ENCODE data around the gene CINP. TPM values are rescaled to one million over a fixed set of nuclear protein-coding genes. Genes with fewer than 3 reads are reported as not detected.

The CINP gene
- total and polyA plus RNA-seq, 2 of the 13 experiments (the other 11 are each of a cell fraction or from before 2014, with no cell fraction given), result 32.8 to 42.8 TPM

- Histone ChIP-seq H3K9ac (ENCODE audit: insufficient read depth, low read depth, low read length) (no peak overlapping the region), H3K27me3 (ENCODE audit: control insufficient read depth in 1 of 2, insufficient read depth in 2 of 2, low read length in 2 of 2) (no peaks in the 10 kb centered on the region), H3K36me3 (replicated peaks in 1 of 2; ENCODE audit: control insufficient read depth in 1 of 2, insufficient read depth in 2 of 2, low read length in 2 of 2) (no peaks in the 10 kb centered on the region), H3K27ac (ENCODE audit: extremely low read length, insufficient read depth, low read length) (no peak overlapping the region), H3K4me2 (ENCODE audit: low read depth, low read length) (no peak overlapping the region), H2AFZ (ENCODE audit: low read length) (no peak overlapping the region), H3K4me3 (replicated peaks in 1 of 3; ENCODE audit: insufficient read depth in 1 of 3, low read depth in 2 of 3, low read length in 3 of 3) (no peak overlapping the region), H4K20me1 (ENCODE audit: insufficient read depth, low read length) (no peaks in the 10 kb centered on the region), H3K79me2 (ENCODE audit: insufficient read depth, low read length) (no peaks in the 10 kb centered on the region), H3K4me1 (ENCODE audit: insufficient read depth, low read length) (peaks cover 21% of the 10 kb centered on the region), H3K9me3 (ENCODE audit: low read length) (no peaks in the 10 kb centered on the region)
- no peak for DNase-seq (ENCODE audit: low spot score)
- TF ChIP-seq POLR2A (IDR thresholded peaks at IDR 0.05; ENCODE audit: insufficient read depth in 1 of 2, low read depth in 2 of 2, low read length in 2 of 2), result no peak
- no peak for TF ChIP-seq ZFP62 (CRISPR knock-in tag; IDR thresholded peaks at IDR 0.05)
- no peak for TF ChIP-seq CREB1 (IDR thresholded peaks at IDR 0.05)
- TF ChIP-seq CREB1 (CRISPR knock-in tag; IDR thresholded peaks at IDR 0.05), result no peak
- TF ChIP-seq ZNF432 (CRISPR knock-in tag; IDR thresholded peaks at IDR 0.05; ENCODE audit: borderline replicate concordance), result no peak
- TF ChIP-seq, protein P1, sequence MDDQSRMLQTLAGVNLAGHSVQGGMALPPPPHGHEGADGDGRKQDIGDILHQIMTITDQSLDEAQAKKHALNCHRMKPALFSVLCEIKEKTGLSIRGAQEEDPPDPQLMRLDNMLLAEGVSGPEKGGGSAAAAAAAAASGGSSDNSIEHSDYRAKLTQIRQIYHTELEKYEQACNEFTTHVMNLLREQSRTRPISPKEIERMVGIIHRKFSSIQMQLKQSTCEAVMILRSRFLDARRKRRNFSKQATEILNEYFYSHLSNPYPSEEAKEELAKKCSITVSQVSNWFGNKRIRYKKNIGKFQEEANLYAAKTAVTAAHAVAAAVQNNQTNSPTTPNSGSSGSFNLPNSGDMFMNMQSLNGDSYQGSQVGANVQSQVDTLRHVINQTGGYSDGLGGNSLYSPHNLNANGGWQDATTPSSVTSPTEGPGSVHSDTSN (CRISPR knock-in tag; IDR thresholded peaks at IDR 0.05; ENCODE audit: borderline replicate concordance), result no peak
- no peak for TF ChIP-seq FOXA1 (IDR thresholded peaks at IDR 0.05)
- no peak for TF ChIP-seq FOXA1 (CRISPR knock-in tag; IDR thresholded peaks at IDR 0.05)
- no peak for TF ChIP-seq NRL (CRISPR knock-in tag; IDR thresholded peaks at IDR 0.05; ENCODE audit: borderline replicate concordance)
- TF ChIP-seq RAD51 (IDR thresholded peaks at IDR 0.05; ENCODE audit: borderline replicate concordance), result no peak
- no peak for TF ChIP-seq ZFP37 (CRISPR knock-in tag; IDR thresholded peaks at IDR 0.05; ENCODE audit: borderline replicate concordance)
- no peak for TF ChIP-seq IKZF5 (CRISPR knock-in tag; IDR thresholded peaks at IDR 0.05)
- TF ChIP-seq HNRNPK (IDR thresholded peaks at IDR 0.05; ENCODE audit: low read depth, low read length, poor library complexity, severe bottlenecking), result no peak
- TF ChIP-seq CHCHD3 (CRISPR knock-in tag; IDR thresholded peaks at IDR 0.05), result no peak
- TF ChIP-seq KDM1A (CRISPR knock-in tag; IDR thresholded peaks at IDR 0.05), result no peak
- TF ChIP-seq TARDBP (CRISPR knock-in tag; IDR thresholded peaks at IDR 0.05), result no peak
- no peak for TF ChIP-seq ERF (CRISPR knock-in tag; IDR thresholded peaks at IDR 0.05)
- no peak for TF ChIP-seq GMEB2 (CRISPR knock-in tag; IDR thresholded peaks at IDR 0.05; ENCODE audit: low read depth)
- no peak for TF ChIP-seq ZNF274 (CRISPR knock-in tag; IDR thresholded peaks at IDR 0.05)
- TF ChIP-seq ASH2L (IDR thresholded peaks at IDR 0.05; ENCODE audit: insufficient read length, low read depth, low read length), result no peak
- TF ChIP-seq FOSL2 (CRISPR knock-in tag; IDR thresholded peaks at IDR 0.05), result no peak
- intact Hi-C loops (cut with micrococcal nuclease; ENCODE audit: unreplicated experiment), result no loop called here
- in situ Hi-C loops (cut with HindIII; ENCODE audit: extremely low pct_ligation_motif_present, low pct_unique_long_range_greater_than_20kb), result no loop called here
- FAIRE-seq, result no peak
- ATAC-seq, result no peak
- ChIA-PET CTCF (ENCODE audit: low intra/inter-chr PET ratio, low total read pairs) (no interaction called here), POLR2A (no interaction called here)
- no TSS peak for BruUV-seq (replicated peaks)
Observed at GRCh38 chr14:102387086-102387485, 24.4 kb upstream of the CINP start.
